Epithelial cell of esophagus (primary cell): ENCODE data around the gene PLEKHA6.

Experiments
- DNase-seq: peaks from one replicate; pipeline ENCODE4 v3.0.0; 2010; ENCODE audit warnings: low read depth
- H3K4me3 ChIP-seq: 2 replicates; pipeline ENCODE4 v1.5.1; 2011; ENCODE audit warnings: mild to moderate bottlenecking, low read length, control low read depth
- CTCF ChIP-seq: IDR thresholded peaks from 2 replicates; pipeline ENCODE4 v1.5.1; 2011; ENCODE audit warnings: low read depth, mild to moderate bottlenecking, low read length, control low read depth, inconsistent platforms; ENCODE audit not compliant: insufficient read depth; ENCODE audit errors: missing control alignments

PLEKHA6 gene

GRCh38 chr1:204356997-204357396 lies 2.7 kb downstream of the PLEKHA6 start:
- no peak overlapping the region for H3K4me3 ChIP-seq
- TF ChIP-seq CTCF = no peak
- no peak for DNase-seq

GRCh38 chr1:204355913-204356312 lies 3.8 kb downstream of the PLEKHA6 start:
- no peak for TF ChIP-seq CTCF
- DNase-seq = no peak
- H3K4me3 ChIP-seq = no peak overlapping the region

GRCh38 chr1:204354579-204354978 lies 5.2 kb downstream of the PLEKHA6 start:
- TF ChIP-seq CTCF = no peak
- no peak overlapping the region for H3K4me3 ChIP-seq
- no peak for DNase-seq

GRCh38 chr1:204353213-204353910 lies 6.4 kb downstream of the PLEKHA6 start:
- no peak for DNase-seq
- no peak for TF ChIP-seq CTCF
- no peak overlapping the region for H3K4me3 ChIP-seq

- DNase-seq = no peak
Measured at GRCh38 chr1:204350857-204351573, 8.7 kb downstream of the PLEKHA6 start.

GRCh38 chr1:204350312-204350711 lies 9.4 kb downstream of the PLEKHA6 start:
- no peak for DNase-seq
- TF ChIP-seq CTCF = no peak
- H3K4me3 ChIP-seq = no peak overlapping the region

More at GRCh38 chr1:204350857-204351573, 8.7 kb downstream of the PLEKHA6 start:
- TF ChIP-seq CTCF = no peak
- no peak overlapping the region for H3K4me3 ChIP-seq
